ENCODE results near the gene PHB1. TPM values are rescaled to one million over a fixed set of nuclear protein-coding genes. Genes with fewer than 3 reads are reported as not detected.
"Not testable (repeated sequence)": the region's sequence is repeated elsewhere in the genome, so short reads cannot be mapped to it uniquely, and the experiment has no call there.

Gene PHB1
- total RNA-seq, 1 donor from 2014 or later: 136 TPM

GRCh38 chr17:49435671-49436029 is 21.0 kb upstream of the PHB1 start:
- Mint-ChIP-seq H3K4me3 (no peak overlapping the region), H3K36me3 (no peaks in the 10 kb centered on the region), H3K27me3 (ENCODE audit: low read depth) (peaks cover 40% of the 10 kb centered on the region), H3K9me3 (no peaks in the 10 kb centered on the region), H3K27ac (no peak overlapping the region), H3K4me1 (peaks cover 31% of the 10 kb centered on the region)
- DNase-seq (ENCODE audit: low spot score in 2 of 2, unreplicated experiment in 2 of 2): no peak
- TF ChIP-seq CTCF (IDR thresholded peaks at IDR 0.05; ENCODE audit: unreplicated experiment): no peak

- H3K27me3 Mint-ChIP-seq (ENCODE audit: low read depth): peaks cover 34% of the 10 kb centered on the region
- TF ChIP-seq CTCF (IDR thresholded peaks at IDR 0.05; ENCODE audit: unreplicated experiment): peak; percentile 90
- H3K27ac Mint-ChIP-seq: no peak overlapping the region
- no peak for DNase-seq (ENCODE audit: low spot score in 2 of 2, unreplicated experiment in 2 of 2)
- H3K4me3 Mint-ChIP-seq: no peak overlapping the region
- H3K9me3 Mint-ChIP-seq: no peaks in the 10 kb centered on the region
- H3K4me1 Mint-ChIP-seq: peaks cover 25% of the 10 kb centered on the region
- H3K36me3 Mint-ChIP-seq: no peaks in the 10 kb centered on the region
These were observed 20.4 kb upstream of the PHB1 start for GRCh38 chr17:49434821-49435670.

GRCh38 chr17:49433000-49433694 is 18.5 kb upstream of the PHB1 start:
- H3K9me3 Mint-ChIP-seq: no peaks in the 10 kb centered on the region
- H3K27ac Mint-ChIP-seq: no peak overlapping the region
- TF ChIP-seq CTCF (IDR thresholded peaks at IDR 0.05; ENCODE audit: unreplicated experiment): no peak
- no peaks in the 10 kb centered on the region for H3K36me3 Mint-ChIP-seq
- H3K4me1 Mint-ChIP-seq: peaks cover 8% of the 10 kb centered on the region
- no peak for DNase-seq (ENCODE audit: low spot score in 2 of 2, unreplicated experiment in 2 of 2)
- peaks cover 19% of the 10 kb centered on the region for H3K27me3 Mint-ChIP-seq (ENCODE audit: low read depth)
- no peak overlapping the region for H3K4me3 Mint-ChIP-seq

GRCh38 chr17:49431743-49432142 is 17.1 kb upstream of the PHB1 start:
- H3K4me3 Mint-ChIP-seq: no peak overlapping the region
- no peak for DNase-seq (ENCODE audit: low spot score in 2 of 2, unreplicated experiment in 2 of 2)
- TF ChIP-seq CTCF (IDR thresholded peaks at IDR 0.05; ENCODE audit: unreplicated experiment): no peak
- peaks cover 17% of the 10 kb centered on the region for H3K27me3 Mint-ChIP-seq (ENCODE audit: low read depth)
- H3K9me3 Mint-ChIP-seq: no peaks in the 10 kb centered on the region
- H3K36me3 Mint-ChIP-seq: no peaks in the 10 kb centered on the region
- no peak overlapping the region for H3K27ac Mint-ChIP-seq
- H3K4me1 Mint-ChIP-seq: peaks cover 6% of the 10 kb centered on the region

- Mint-ChIP-seq H3K4me3 (no peak overlapping the region), H3K36me3 (peaks cover 2% of the 10 kb centered on the region), H3K27ac (no peak overlapping the region), H3K9me3 (peaks cover 25% of the 10 kb centered on the region), H3K27me3 (ENCODE audit: low read depth) (peaks cover 29% of the 10 kb centered on the region), H3K4me1 (no peaks in the 10 kb centered on the region)
- DNase-seq (ENCODE audit: low spot score in 2 of 2, unreplicated experiment in 2 of 2): no peak
- TF ChIP-seq CTCF (IDR thresholded peaks at IDR 0.05; ENCODE audit: unreplicated experiment): no peak
These were observed 10.3 kb upstream of the PHB1 start for GRCh38 chr17:49425004-49425286.

GRCh38 chr17:49424276-49425003 is 9.8 kb upstream of the PHB1 start:
- peaks cover 25% of the 10 kb centered on the region for H3K9me3 Mint-ChIP-seq
- not testable (repeated sequence) for DNase-seq (ENCODE audit: low spot score in 2 of 2, unreplicated experiment in 2 of 2); H3K27ac Mint-ChIP-seq; H3K36me3 Mint-ChIP-seq; H3K4me3 Mint-ChIP-seq; H3K4me1 Mint-ChIP-seq
- H3K27me3 Mint-ChIP-seq (ENCODE audit: low read depth): peaks cover 29% of the 10 kb centered on the region

All from mesothelial cell of epicardium (in vitro differentiated cells).